IMR-90 (cell line): ENCODE results near the gene DGKH. TPM values are rescaled to one million over a fixed set of nuclear protein-coding genes. Genes with fewer than 3 reads are reported as not detected.

ENCODE experiments used
- ATAC-seq: fragments of 200-7000 bp; cut with Tn5 transposase; 2 replicates; pipeline ENCODE4 v1.9.1; 2020; ENCODE audit warnings: low read depth, mild to moderate bottlenecking, moderate library complexity
- BruUV-seq: library from RNA; stranded (reverse); fragments of 400-500 nt; replicated peaks from 2 replicates; lab custom pipeline; 2021; lab: Mats Ljungman, UMichigan
- CTCF ChIA-PET: fragments of 300-600 bp; formaldehyde crosslinking; extraction: SDS; loops from one replicate; lab custom pipeline; 2021; ENCODE audit warnings: antibody characterized with exemption; lab: Yijun Ruan, JAX
- POLR2A ChIA-PET: fragments of 300-600 bp; sonication (Branson Sonifier 250); formaldehyde crosslinking; loops from one replicate; lab custom pipeline; 2022; ENCODE audit warnings: antibody characterized with exemption; ENCODE audit not compliant: unreplicated experiment; lab: Charles Lee
- DNase-seq: peaks from one replicate; pipeline ENCODE4 v3.0.0; 2013
- H2AFZ ChIP-seq: replicated peaks from 2 replicates; pipeline ENCODE3; 2013; ENCODE audit warnings: low read length, mild to moderate bottlenecking; ENCODE audit not compliant: poor library complexity
- H2AK5ac ChIP-seq: 2 replicates; pipeline ENCODE4 v1.6.1; 2013; ENCODE audit warnings: low read depth, low read length, inconsistent platforms
- H2AK9ac ChIP-seq: replicated peaks from 2 replicates; pipeline ENCODE3; 2013; ENCODE audit warnings: mild to moderate bottlenecking, low read depth, low read length, moderate library complexity; ENCODE audit not compliant: poor library complexity
- H2BK120ac ChIP-seq: 2 replicates; pipeline ENCODE4 v1.6.1; 2013; ENCODE audit warnings: low read depth, low read length, inconsistent platforms
- H2BK15ac ChIP-seq: 3 replicates; pipeline ENCODE4 v1.6.1; 2013; ENCODE audit warnings: low read depth, low read length, inconsistent platforms
- H2BK20ac ChIP-seq: 2 replicates; pipeline ENCODE4 v1.6.1; 2013; ENCODE audit warnings: low read depth, mild to moderate bottlenecking, inconsistent platforms, low read length, moderate library complexity
- H2BK5ac ChIP-seq: 2 replicates; pipeline ENCODE4 v1.6.1; 2013; ENCODE audit warnings: mild to moderate bottlenecking, low read depth, low read length, inconsistent platforms; ENCODE audit not compliant: poor library complexity, severe bottlenecking
- H3K14ac ChIP-seq: replicated peaks from 2 replicates; pipeline ENCODE4 v1.6.1; 2013; ENCODE audit warnings: low read depth, low read length, inconsistent platforms
- H3K18ac ChIP-seq: 2 replicates; pipeline ENCODE4 v1.6.1; 2013; ENCODE audit warnings: low read depth, low read length, control low read depth
- H3K23ac ChIP-seq: 2 replicates; pipeline ENCODE4 v1.6.1; 2013; ENCODE audit warnings: low read depth, low read length, inconsistent platforms
- H3K27ac ChIP-seq: 2 replicates; pipeline ENCODE4 v1.5.1; 2013; ENCODE audit warnings: mild to moderate bottlenecking, control low read depth, low read length; ENCODE audit not compliant: insufficient read depth
- H3K27me3 ChIP-seq: 2 replicates; pipeline ENCODE4 v1.6.1; 2013; ENCODE audit warnings: low read length; ENCODE audit not compliant: control insufficient read depth, insufficient read depth
- H3K36me3 ChIP-seq: 2 replicates; pipeline ENCODE4 v1.6.1; 2013; ENCODE audit warnings: low read length, mixed read lengths; ENCODE audit not compliant: control insufficient read depth, insufficient read depth
- H3K4ac ChIP-seq: 2 replicates; pipeline ENCODE4 v1.6.1; 2013; ENCODE audit warnings: low read depth, low read length, inconsistent platforms
- H3K4me1 ChIP-seq: 2 replicates; pipeline ENCODE4 v1.6.1; 2013; ENCODE audit warnings: low read length, mixed read lengths; ENCODE audit not compliant: control insufficient read depth, insufficient read depth
- H3K4me2 ChIP-seq: 2 replicates; pipeline ENCODE4 v1.6.1; 2013; ENCODE audit warnings: low read depth, mild to moderate bottlenecking, control low read depth, low read length, moderate library complexity
- H3K4me3 ChIP-seq: 2 replicates; pipeline ENCODE4 v1.5.1; 2013; ENCODE audit warnings: low read depth, mild to moderate bottlenecking, control low read depth, low read length, moderate library complexity; ENCODE audit not compliant: insufficient read depth
- H3K56ac ChIP-seq: 2 replicates; pipeline ENCODE4 v1.6.1; 2013; ENCODE audit warnings: low read length, inconsistent platforms; ENCODE audit not compliant: insufficient read depth; ENCODE audit errors: extremely low read depth
- H3K79me1 ChIP-seq, 2 experiments: 2 replicates each; pipeline ENCODE4 v1.6.1; 2013; ENCODE audit warnings: low read length in 2 of 2, inconsistent platforms in 1 of 2, low read depth in 1 of 2
- H3K9ac ChIP-seq: 2 replicates; pipeline ENCODE4 v1.6.1; 2013; ENCODE audit warnings: low read depth, low read length, control low read depth
- H3K9me1 ChIP-seq: 2 replicates; pipeline ENCODE4 v1.6.1; 2013; ENCODE audit warnings: low read length, inconsistent platforms; ENCODE audit not compliant: insufficient read depth
- H3K9me3 ChIP-seq: 2 replicates; pipeline ENCODE4 v1.6.1; 2013; ENCODE audit warnings: low read length; ENCODE audit not compliant: control insufficient read depth, insufficient read depth
- H4K20me1 ChIP-seq: 2 replicates; pipeline ENCODE4 v1.6.1; 2013; ENCODE audit warnings: low read length, inconsistent platforms; ENCODE audit not compliant: insufficient read depth
- H4K5ac ChIP-seq: 2 replicates; pipeline ENCODE4 v1.6.1; 2013; ENCODE audit warnings: mild to moderate bottlenecking, low read depth, low read length, control low read depth
- H4K8ac ChIP-seq, 2 experiments: 2 replicates each; pipeline ENCODE4 v1.6.1; 2013; ENCODE audit warnings: low read depth in 2 of 2, low read length in 2 of 2, control low read depth in 1 of 2, inconsistent platforms in 1 of 2
- H4K91ac ChIP-seq: 2 replicates; pipeline ENCODE4 v1.6.1; 2013; ENCODE audit warnings: low read depth, low read length, inconsistent platforms; ENCODE audit not compliant: insufficient read depth
- BHLHE40 ChIP-seq: fragments of 150-350 bp; IDR thresholded peaks from 2 replicates; pipeline ENCODE4 v1.6.1; 2016; ENCODE audit warnings: mild to moderate bottlenecking, low read depth, low read length
- CEBPB ChIP-seq: IDR thresholded peaks from 2 replicates; pipeline ENCODE4 v1.6.1; 2012; ENCODE audit warnings: low read depth, low read length, improper control_type of control experiment
- CHD1 ChIP-seq: IDR thresholded peaks from 2 replicates; pipeline ENCODE4 v1.6.1; 2012; ENCODE audit warnings: low read depth, low read length, improper control_type of control experiment
- FOS ChIP-seq: fragments of 150-350 bp; IDR thresholded peaks from 2 replicates; pipeline ENCODE4 v1.6.1; 2016; ENCODE audit warnings: low read depth, low read length
- MAFK ChIP-seq: IDR thresholded peaks from 2 replicates; pipeline ENCODE4 v1.6.1; 2012; ENCODE audit warnings: low read depth, low read length, improper control_type of control experiment
- MAZ ChIP-seq: IDR thresholded peaks from 2 replicates; pipeline ENCODE4 v1.6.1; 2012; ENCODE audit warnings: low read depth, mild to moderate bottlenecking, low read length, improper control_type of control experiment, moderate library complexity, borderline replicate concordance
- POLR2A ChIP-seq: IDR thresholded peaks from 2 replicates; pipeline ENCODE4 v1.6.1; 2012; ENCODE audit warnings: mild to moderate bottlenecking, low read depth, low read length
- RAD21 ChIP-seq: IDR thresholded peaks from 2 replicates; pipeline ENCODE4 v1.6.1; 2012; ENCODE audit warnings: low read length, improper control_type of control experiment
- RCOR1 ChIP-seq: IDR thresholded peaks from 2 replicates; pipeline ENCODE4 v1.6.1; 2012; ENCODE audit warnings: mild to moderate bottlenecking, low read length, improper control_type of control experiment; ENCODE audit not compliant: insufficient replicate concordance
- RFX5 ChIP-seq: IDR thresholded peaks from 2 replicates; pipeline ENCODE4 v1.8.0; 2012; ENCODE audit warnings: low read depth, mild to moderate bottlenecking, low read length, moderate library complexity
- WGBS, 2 experiments: methylation state at CpG; one replicate each; pipeline versions ENCODE4 v1.1.5 to v1.1.7; 2013; ENCODE audit warnings: missing lambda C conversion rate in 2 of 2; ENCODE audit not compliant: insufficient read length in 1 of 2; ENCODE audit errors: extremely low coverage in 2 of 2; 5-methylcytosine and 5-hydroxymethylcytosine counted together
- dilution Hi-C: fragments of 300-500 bp; cut with HindIII; formaldehyde crosslinking; loops from one replicate; pipeline ENCODE4 v1.14.3; 2018; ENCODE audit warnings: low sequenced_read_pairs; ENCODE audit not compliant: unreplicated experiment
- in situ Hi-C: fragments of 300-500 bp; cut with MboI; formaldehyde crosslinking; loops from 3 replicates; pipeline ENCODE4 v1.14.3; 2019; ENCODE audit warnings: low sequenced_read_pairs, inconsistent platforms, mixed read lengths
- intact Hi-C: fragments of 100-400 bp; cut with micrococcal nuclease; formaldehyde crosslinking; loops from 2 replicates; pipeline ENCODE4 v1.10.0; 2022
- polyA plus RNA-seq, 3 experiments: library from polyadenylated mRNA; depleted of rRNA; stranded (reverse); fragments of >200 nt; gene quantifications; 2 replicates each; pipeline ENCODE4 v1.2.3, GENCODE V29; 2012; ENCODE audit warnings: low replicate concordance in 1 of 3
- total RNA-seq: library from RNA; depleted of rRNA; stranded (reverse); fragments of >200 nt; gene quantifications from 2 replicates; pipeline ENCODE4 v1.2.3, GENCODE V29; 2012
- TF ChIP-seq, protein P1 (sequence below): fragments of 150-350 bp; IDR thresholded peaks from 2 replicates; pipeline ENCODE4 v1.6.1; 2017; ENCODE audit warnings: mild to moderate bottlenecking, antibody characterized with exemption, low read length, low read depth
- TF ChIP-seq, protein P2 (sequence below): fragments of 150-350 bp; IDR thresholded peaks from 2 replicates; pipeline ENCODE4 v1.6.1; 2016; ENCODE audit warnings: low read depth, mild to moderate bottlenecking, low read length, moderate library complexity, borderline replicate concordance
- TF ChIP-seq, protein P3 (sequence below): conservative IDR thresholded peaks from 2 replicates; pipeline ENCODE4 v1.5.1; 2012; ENCODE audit warnings: mild to moderate bottlenecking, low read depth, low read length, improper control_type of control experiment

The DGKH gene
- total and polyA plus RNA-seq, 2 of the 4 experiments (the other 2 are of a cell fraction): 2.0 to 13.4 TPM

DNA sequence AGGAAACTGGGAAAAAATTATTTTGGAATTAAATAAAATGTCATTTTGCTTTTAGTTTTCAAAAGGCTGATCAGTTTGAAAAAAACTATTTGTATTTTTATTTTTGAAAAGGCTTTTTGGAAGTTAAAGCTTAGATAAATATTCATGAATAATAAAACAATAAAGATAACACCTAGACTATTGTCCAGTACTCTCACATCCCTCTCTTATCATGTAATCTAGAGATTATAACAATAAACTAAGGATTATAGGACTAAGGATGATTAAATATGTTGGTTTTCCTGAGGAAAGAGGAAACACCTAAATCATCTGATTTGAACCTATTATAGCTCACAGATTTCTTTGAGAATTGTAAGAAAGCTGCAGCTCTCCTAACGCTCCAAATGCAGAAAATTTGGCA lies 142.1 kb downstream of the DGKH start:
- no peak overlapping the region for H3K27ac ChIP-seq
- no peaks in the 10 kb centered on the region for H3K9me1 ChIP-seq
- H3K36me3 ChIP-seq: peaks cover 20% of the 10 kb centered on the region
- no peak for TF ChIP-seq POLR2A
- TF ChIP-seq, protein P1, sequence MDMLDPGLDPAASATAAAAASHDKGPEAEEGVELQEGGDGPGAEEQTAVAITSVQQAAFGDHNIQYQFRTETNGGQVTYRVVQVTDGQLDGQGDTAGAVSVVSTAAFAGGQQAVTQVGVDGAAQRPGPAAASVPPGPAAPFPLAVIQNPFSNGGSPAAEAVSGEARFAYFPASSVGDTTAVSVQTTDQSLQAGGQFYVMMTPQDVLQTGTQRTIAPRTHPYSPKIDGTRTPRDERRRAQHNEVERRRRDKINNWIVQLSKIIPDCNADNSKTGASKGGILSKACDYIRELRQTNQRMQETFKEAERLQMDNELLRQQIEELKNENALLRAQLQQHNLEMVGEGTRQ: no peak
- no peak for TF ChIP-seq BHLHE40
- no peak for TF ChIP-seq FOS
- TF ChIP-seq CHD1: no peak
- TF ChIP-seq, protein P2, sequence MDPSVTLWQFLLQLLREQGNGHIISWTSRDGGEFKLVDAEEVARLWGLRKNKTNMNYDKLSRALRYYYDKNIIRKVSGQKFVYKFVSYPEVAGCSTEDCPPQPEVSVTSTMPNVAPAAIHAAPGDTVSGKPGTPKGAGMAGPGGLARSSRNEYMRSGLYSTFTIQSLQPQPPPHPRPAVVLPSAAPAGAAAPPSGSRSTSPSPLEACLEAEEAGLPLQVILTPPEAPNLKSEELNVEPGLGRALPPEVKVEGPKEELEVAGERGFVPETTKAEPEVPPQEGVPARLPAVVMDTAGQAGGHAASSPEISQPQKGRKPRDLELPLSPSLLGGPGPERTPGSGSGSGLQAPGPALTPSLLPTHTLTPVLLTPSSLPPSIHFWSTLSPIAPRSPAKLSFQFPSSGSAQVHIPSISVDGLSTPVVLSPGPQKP: no peak
- TF ChIP-seq CEBPB: no peak
- TF ChIP-seq RCOR1: no peak
- TF ChIP-seq MAFK: no peak
- no peak for TF ChIP-seq RFX5
- TF ChIP-seq RAD21: no peak
- TF ChIP-seq, protein P3, sequence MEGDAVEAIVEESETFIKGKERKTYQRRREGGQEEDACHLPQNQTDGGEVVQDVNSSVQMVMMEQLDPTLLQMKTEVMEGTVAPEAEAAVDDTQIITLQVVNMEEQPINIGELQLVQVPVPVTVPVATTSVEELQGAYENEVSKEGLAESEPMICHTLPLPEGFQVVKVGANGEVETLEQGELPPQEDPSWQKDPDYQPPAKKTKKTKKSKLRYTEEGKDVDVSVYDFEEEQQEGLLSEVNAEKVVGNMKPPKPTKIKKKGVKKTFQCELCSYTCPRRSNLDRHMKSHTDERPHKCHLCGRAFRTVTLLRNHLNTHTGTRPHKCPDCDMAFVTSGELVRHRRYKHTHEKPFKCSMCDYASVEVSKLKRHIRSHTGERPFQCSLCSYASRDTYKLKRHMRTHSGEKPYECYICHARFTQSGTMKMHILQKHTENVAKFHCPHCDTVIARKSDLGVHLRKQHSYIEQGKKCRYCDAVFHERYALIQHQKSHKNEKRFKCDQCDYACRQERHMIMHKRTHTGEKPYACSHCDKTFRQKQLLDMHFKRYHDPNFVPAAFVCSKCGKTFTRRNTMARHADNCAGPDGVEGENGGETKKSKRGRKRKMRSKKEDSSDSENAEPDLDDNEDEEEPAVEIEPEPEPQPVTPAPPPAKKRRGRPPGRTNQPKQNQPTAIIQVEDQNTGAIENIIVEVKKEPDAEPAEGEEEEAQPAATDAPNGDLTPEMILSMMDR: no peak
- no peak for TF ChIP-seq MAZ
- ATAC-seq (no peak), DNase-seq (no peak)
- no peaks in the 10 kb centered on the region for H3K4me1 ChIP-seq
- dilution Hi-C loops: no loop called here
- ChIA-PET CTCF (interaction anchor here (0.7 to 1.3 kb wide), 2 partner anchors 14 to 59 kb away, joined by 3 read pairs; no protein-coding TSS in a partner anchor), POLR2A (no interaction called here)
- H3K9ac ChIP-seq: no peak overlapping the region
- in situ Hi-C loops: no loop called here
- no peak overlapping the region for H3K4ac ChIP-seq
- no peak overlapping the region for H2AFZ ChIP-seq
- no TSS peak for BruUV-seq
- no peak overlapping the region for H3K56ac ChIP-seq
- no peak overlapping the region for H2BK5ac ChIP-seq
- no peak overlapping the region for H3K18ac ChIP-seq
- H3K4me3 ChIP-seq: no peak overlapping the region
- no peak overlapping the region for H2BK120ac ChIP-seq
- no peaks in the 10 kb centered on the region for H4K20me1 ChIP-seq
- H2AK5ac ChIP-seq: no peak overlapping the region
- no peaks in the 10 kb centered on the region for H3K9me3 ChIP-seq
- H3K14ac ChIP-seq: no peak overlapping the region
- H4K5ac ChIP-seq: no peak overlapping the region
- no peaks in the 10 kb centered on the region for H3K79me1 ChIP-seq
- H4K91ac ChIP-seq: no peak overlapping the region
- WGBS, 2 experiments: no CpG with 5 or more reads among the region's 1 CpG
- no peak overlapping the region for H2AK9ac ChIP-seq
- no peak overlapping the region for H2BK20ac ChIP-seq
- intact Hi-C loops: no loop called here
- no peaks in the 10 kb centered on the region for H3K27me3 ChIP-seq
- H3K4me2 ChIP-seq: no peak overlapping the region
- H3K23ac ChIP-seq: no peak overlapping the region
- no peak overlapping the region for H4K8ac ChIP-seq
- no peak overlapping the region for H2BK15ac ChIP-seq
